ENCODE measurements around the gene ANKRD63. TPM values are rescaled to one million over a fixed set of nuclear protein-coding genes. Genes with fewer than 3 reads are reported as not detected.

The ANKRD63 gene
- polyA plus RNA-seq, 3 donors = not detected

DNA sequence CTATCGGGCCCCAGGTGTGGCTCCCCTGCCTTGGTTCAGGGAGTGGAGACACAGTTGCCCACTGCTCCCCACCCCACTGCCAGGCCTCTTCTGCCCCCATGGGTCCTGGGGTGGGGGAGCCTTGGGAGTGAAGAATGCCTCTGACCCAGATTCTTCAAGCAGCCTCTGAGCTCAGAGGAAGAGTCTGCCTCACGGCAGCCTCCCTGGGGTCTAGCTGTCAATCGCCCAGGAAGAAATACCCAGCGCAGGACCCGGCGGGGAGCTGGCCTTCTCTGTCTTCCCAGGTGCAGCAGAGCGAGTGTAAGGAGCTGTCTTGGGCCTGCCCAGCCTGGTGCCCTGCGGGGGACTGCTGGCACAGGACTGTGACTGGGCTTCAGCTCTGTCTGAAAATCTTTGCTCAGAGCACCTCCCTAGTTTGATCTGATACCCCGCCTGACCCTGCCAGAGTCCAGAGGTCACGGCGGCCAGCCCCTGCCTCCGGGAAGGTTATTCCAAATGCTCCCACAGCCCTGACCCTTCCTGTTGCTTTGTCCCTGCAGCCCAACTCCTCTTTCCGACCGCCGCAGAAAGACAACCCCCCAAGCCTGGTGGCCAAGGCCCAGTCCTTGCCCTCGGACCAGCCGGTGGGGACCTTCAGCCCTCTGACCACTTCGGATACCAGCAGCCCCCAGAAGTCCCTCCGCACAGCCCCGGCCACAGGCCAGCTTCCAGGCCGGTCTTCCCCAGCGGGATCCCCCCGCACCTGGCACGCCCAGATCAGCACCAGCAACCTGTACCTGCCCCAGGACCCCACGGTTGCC, 11.0 kb downstream of the ANKRD63 start:
- WGBS, 3 donors = 84 to 89% (median 87%) methylated on average over 25 of the region's 25 CpGs
- no peak overlapping the region for H3K27ac ChIP-seq (ENCODE audit: low read depth, low read length)

- no peak overlapping the region for H3K27ac ChIP-seq (ENCODE audit: low read depth, low read length)
- 79 to 84% (median 80%) methylated on average over 11 of the region's 11 CpGs for WGBS, 3 donors
Measured at GRCh38 chr15:40270246-40270995, 12.4 kb downstream of the ANKRD63 start.

GRCh38 chr15:40269604-40270003, 13.3 kb downstream of the ANKRD63 start:
- WGBS, 3 donors = 75 to 78% (median 76%) methylated on average over 4 of the region's 4 CpGs
- H3K27ac ChIP-seq (ENCODE audit: low read depth, low read length) = no peak overlapping the region

GRCh38 chr15:40267670-40268069, 15.2 kb downstream of the ANKRD63 start:
- no peak overlapping the region for H3K27ac ChIP-seq (ENCODE audit: low read depth, low read length)
- WGBS, 3 donors = 82 to 87% (median 86%) methylated on average over 4 of the region's 4 CpGs

GRCh38 chr15:40266828-40267304, 16.0 kb downstream of the ANKRD63 start:
- H3K27ac ChIP-seq (ENCODE audit: low read depth, low read length) = no peak overlapping the region
- WGBS, 3 donors = 44 to 66% (median 48%) methylated on average over 7 of the region's 7 CpGs

- H3K27ac ChIP-seq (ENCODE audit: low read depth, low read length) = no peak overlapping the region
- WGBS, 3 donors = 94 to 97% (median 95%) methylated on average over 19 to 20 of the region's 20 CpGs
Measured at GRCh38 chr15:40265875-40266274, 17.0 kb downstream of the ANKRD63 start.

DNA sequence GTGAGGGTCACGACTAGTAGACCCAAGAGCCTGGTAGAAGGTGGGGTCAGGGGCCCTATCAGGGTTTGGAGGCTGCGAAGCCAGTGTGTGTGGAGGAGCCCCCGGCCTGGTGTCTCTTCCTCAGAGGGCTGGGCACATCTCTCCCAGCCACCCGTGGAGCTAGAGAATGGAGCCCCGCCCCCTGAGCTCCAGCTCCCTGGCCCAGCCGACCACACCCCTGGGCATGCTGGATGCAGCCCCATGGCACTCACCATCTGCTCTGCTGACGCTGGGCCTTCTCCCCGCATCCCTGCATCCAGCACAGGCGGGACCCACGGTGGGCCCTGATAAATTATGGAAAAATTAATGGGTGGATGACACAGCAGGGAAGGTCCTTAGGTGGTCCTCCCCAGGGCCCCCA, 17.5 kb downstream of the ANKRD63 start:
- no peak overlapping the region for H3K27ac ChIP-seq (ENCODE audit: low read depth, low read length)
- WGBS, 3 donors = 84 to 90% (median 87%) methylated on average over 9 to 10 of the region's 10 CpGs

DNA sequence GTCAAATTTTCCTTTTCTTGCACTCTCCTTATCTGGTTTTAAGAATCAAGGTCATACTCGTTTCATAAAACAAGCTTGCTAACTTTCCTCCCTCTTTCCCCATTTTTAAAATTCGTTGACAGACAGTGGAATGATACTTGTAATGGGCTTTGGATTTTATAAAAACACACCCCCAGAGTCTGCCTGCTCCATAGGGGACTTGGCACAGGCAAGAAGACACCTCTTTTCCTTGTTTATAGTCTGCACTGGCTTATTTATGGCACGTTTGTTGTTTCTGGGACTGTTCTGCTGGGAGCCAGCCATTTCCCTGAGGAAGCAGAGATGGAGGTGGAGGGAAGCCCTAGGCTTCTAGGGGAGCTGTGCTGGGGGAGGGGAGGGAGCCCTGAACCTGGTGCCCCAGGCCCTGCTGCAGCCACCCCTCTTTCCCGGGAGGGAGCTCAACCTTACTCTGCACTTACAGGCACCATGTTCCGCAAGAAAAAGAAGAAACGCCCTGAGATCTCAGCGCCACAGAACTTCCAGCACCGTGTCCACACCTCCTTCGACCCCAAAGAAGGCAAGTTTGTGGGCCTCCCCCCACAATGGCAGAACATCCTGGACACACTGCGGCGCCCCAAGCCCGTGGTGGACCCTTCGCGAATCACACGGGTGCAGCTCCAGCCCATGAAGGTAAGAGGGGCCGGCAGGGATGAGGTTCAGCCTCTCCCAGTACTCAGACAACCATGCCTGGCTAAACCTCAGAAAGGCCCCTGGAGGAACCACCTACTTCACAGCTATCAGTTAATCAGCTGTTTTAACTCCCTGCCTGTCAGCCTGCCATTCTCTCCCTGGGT, 18.3 kb downstream of the ANKRD63 start:
- no peak overlapping the region for H3K27ac ChIP-seq (ENCODE audit: low read depth, low read length)
- 81 to 85% (median 82%) methylated on average over 15 to 16 of the region's 16 CpGs for WGBS, 3 donors

DNA sequence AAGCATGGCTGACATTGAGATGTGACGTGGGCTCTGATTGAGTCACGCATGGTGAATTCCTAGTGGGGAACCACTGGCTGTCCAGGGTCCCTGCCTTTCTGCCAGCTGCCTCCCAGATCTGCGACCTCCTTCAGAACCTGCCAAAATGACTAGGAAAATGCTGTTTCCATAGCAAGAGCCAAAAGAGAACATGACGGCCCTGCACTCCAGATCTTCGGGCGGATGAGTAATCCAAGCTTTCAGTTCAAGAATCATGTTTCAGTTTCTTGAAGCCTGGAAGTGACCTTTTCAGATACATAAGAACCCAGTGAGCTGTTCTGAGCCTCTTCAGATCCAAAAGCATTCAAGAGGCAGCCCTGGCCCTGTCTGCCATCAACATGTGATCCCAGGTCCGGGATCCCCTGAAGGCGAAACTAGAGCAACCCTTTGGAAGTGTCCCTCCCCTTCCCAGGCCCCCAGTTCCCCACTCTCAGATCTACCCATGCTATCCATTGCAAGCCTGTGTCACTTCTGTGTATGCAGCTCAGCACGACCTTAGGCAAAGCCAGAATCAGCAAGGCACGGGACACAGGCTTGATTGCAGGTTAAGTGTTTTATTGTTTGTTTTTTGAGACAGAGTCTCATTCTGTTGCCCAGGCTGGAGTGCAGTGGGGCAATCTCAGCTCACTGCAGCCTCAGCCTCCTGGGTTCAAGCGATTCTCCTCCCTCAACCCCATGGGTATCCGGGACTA, 19.7 kb downstream of the ANKRD63 start:
- no peak overlapping the region for H3K27ac ChIP-seq (ENCODE audit: low read depth, low read length)
- WGBS, 3 donors = 78 to 92% (median 82%) methylated on average over 12 of the region's 12 CpGs

- 65 to 84% (median 81%) methylated on average over 7 of the region's 7 CpGs for WGBS, 3 donors
- H3K27ac ChIP-seq (ENCODE audit: low read depth, low read length) = no peak overlapping the region
Measured at GRCh38 chr15:40259021-40259420, 23.8 kb downstream of the ANKRD63 start.

DNA sequence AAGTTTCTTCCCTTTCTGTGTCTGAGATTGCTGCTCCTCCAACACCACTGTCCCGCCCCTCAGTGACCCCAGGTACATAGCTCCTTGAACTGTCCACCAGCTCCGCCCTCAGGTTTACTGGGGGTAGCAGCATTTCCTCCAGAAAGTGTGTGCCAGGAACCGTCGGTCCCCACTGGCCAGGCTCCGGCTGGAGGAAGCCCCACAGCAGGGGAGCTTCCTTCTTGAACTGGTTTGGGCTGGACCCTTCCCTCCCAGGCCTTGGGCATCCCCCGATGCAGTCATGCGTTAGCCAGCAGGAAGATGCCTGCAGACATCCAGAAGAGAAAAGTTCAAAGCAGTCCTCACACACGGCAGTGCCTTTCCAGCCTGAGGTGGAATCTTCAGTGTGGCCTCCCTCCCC, 24.3 kb downstream of the ANKRD63 start:
- H3K27ac ChIP-seq (ENCODE audit: low read depth, low read length) = no peak overlapping the region
- WGBS, 3 donors = 59 to 74% (median 61%) methylated on average over 8 of the region's 8 CpGs

- no peak overlapping the region for H3K27ac ChIP-seq (ENCODE audit: low read depth, low read length)
- 78 to 96% (median 81%) methylated on average over 9 of the region's 9 CpGs for WGBS, 3 donors
Measured at GRCh38 chr15:40257656-40258450, 25.0 kb downstream of the ANKRD63 start.

DNA sequence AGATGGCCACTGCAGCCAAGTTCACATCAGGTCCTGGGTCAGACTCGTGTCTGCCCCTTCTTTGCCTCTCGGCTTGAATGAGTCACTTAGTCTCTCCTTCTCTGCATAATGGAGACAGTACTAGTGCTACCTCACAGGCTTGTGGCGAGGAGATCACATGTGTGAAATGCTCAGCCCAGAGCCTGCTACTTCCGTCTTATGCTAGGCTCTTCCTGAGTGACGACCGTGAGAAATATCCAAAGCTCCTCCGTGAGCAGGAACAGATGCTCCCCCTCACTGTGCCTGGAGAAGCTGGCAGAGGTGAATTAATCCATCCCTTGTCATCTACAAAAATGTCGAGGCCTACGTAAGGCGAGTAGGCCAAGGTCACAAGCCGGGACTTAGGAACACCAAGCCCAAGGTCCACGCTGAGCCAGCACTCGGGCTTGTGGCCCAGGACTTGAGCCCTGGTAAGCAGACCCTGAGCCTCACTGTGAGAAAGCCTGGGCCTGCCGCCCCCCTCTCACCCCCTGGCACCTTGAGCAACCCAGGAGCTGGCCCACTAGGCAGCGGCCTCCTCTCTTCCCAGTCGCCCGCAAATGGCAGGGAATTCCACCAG, 26.1 kb downstream of the ANKRD63 start:
- no peak overlapping the region for H3K27ac ChIP-seq (ENCODE audit: low read depth, low read length)
- 57 to 91% (median 88%) methylated on average over 16 to 17 of the region's 17 CpGs for WGBS, 3 donors

DNA sequence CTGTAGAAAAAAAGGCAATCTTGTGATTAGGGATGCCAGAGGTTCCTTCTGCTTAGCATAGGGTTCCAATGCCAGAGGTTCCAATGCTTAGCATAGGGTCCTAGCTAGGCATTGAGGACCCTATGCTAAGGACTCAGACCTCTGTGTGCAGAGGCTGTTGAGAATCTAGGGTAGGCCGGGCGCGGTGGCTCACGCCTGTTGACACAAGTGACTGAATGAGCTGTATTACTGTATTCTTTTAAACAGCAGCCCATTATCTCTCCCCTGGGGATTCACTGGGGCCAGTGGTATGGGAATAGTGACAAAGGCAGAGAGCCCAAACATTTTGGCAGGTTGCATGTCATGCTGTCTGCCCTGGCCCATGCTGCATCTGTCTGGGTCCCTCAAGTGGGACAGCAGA, 27.8 kb downstream of the ANKRD63 start:
- WGBS, 3 donors = 82 to 94% (median 91%) methylated on average over 4 of the region's 4 CpGs
- H3K27ac ChIP-seq (ENCODE audit: low read depth, low read length) = no peak overlapping the region

DNA sequence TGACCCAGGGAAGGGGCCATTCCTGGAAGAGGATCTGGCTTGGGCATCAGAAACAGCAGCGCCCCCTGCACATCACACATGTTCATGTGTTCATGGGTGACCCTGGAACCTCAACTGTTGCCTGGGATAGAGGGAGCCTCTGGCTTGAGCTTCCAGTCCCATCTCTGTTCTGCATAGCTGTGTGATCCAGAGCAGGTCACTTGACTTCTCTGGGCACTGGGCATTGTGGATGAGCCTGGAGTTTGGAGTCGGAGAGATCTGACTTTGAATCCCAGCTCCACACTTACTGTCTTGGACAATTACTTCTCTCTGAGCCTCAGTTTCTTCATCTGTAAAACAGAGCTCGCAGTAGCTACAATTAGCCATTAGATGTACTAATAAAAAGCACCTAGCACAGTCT, 28.4 kb downstream of the ANKRD63 start:
- WGBS, 3 donors = 96 to 99% (median 98%) methylated on average over 3 of the region's 3 CpGs
- H3K27ac ChIP-seq (ENCODE audit: low read depth, low read length) = no peak overlapping the region

GRCh38 chr15:40253167-40253790, 29.6 kb downstream of the ANKRD63 start:
- no peak overlapping the region for H3K27ac ChIP-seq (ENCODE audit: low read depth, low read length)
- 38 to 41% (median 39%) methylated on average over 23 to 28 of the region's 28 CpGs for WGBS, 3 donors

All from adipose tissue (tissue), 3 donors.